Right cardiac atrium (tissue), 5 donors: ENCODE data around the gene KIF13A. TPM values are rescaled to one million over a fixed set of nuclear protein-coding genes. Genes with fewer than 3 reads are reported as not detected.

ENCODE experiments used
- ATAC-seq, 2 donors: fragments of 200-7000 bp; cut with Tn5 transposase; one replicate each; pipeline versions ENCODE4 v1.8.0 to v1.9.1; 2020; ENCODE audit warnings: moderate library complexity in 2 of 2, mild to moderate bottlenecking in 1 of 2
- DNase-seq, 3 donors: peaks; one replicate each; pipeline ENCODE4 v3.0.0-alpha.2; 2020
- H3K27ac ChIP-seq: one replicate; pipeline ENCODE4 v1.5.1; 2013; ENCODE audit warnings: mild to moderate bottlenecking, low read length, control low read depth, moderate library complexity
- H3K27me3 ChIP-seq: one replicate; pipeline ENCODE4 v1.6.1; 2013; ENCODE audit not compliant: control insufficient read depth, insufficient read depth
- H3K4me1 ChIP-seq: one replicate; pipeline ENCODE4 v1.6.1; 2013; ENCODE audit warnings: low read length; ENCODE audit not compliant: control insufficient read depth, insufficient read depth
- H3K4me3 ChIP-seq: one replicate; pipeline ENCODE4 v1.5.1; 2013; ENCODE audit warnings: low read length, control low read depth
- H3K9me3 ChIP-seq: one replicate; pipeline ENCODE4 v1.6.1; 2013; ENCODE audit warnings: low read length; ENCODE audit not compliant: control insufficient read depth
- WGBS: extraction: QIAGEN DNeasy Blood & Tissue Kit; methylation state at CpG from one replicate; pipeline ENCODE4 v1.1.7; 2013; 5-methylcytosine and 5-hydroxymethylcytosine counted together
- intact Hi-C, 4 donors: fragments of 100-400 bp; cut with DNase I; formaldehyde crosslinking; loops; one replicate each; pipeline versions ENCODE4 v1.11.0 to v1.14.0; 2022 to 2023
- polyA plus RNA-seq: library from polyadenylated mRNA; stranded (reverse); fragments of 200-250 nt; gene quantifications from one replicate; pipeline ENCODE4 v1.2.3, GENCODE V29; 2013
- total RNA-seq, 4 donors: library from RNA; stranded (reverse); fragmentation: NEBNext Ultra II Directional; extraction: Animal tissue kit (Norgen Biotek cat#: 25700); gene quantifications; one replicate each; pipeline ENCODE4 v1.2.1, GENCODE V29; 2021
- donor health status: healthy with polysubstance abuse.
- donor health status: DM: no; HTN: yes; CAD: no.
- donor health status: DM: no; HTN: no; CAD: no.
- donor health status: DM: no; HTN: yes; CAD: no; lungs with severe emphysema.
- donor health status: DM: yes; HTN: yes; CAD: no.

Gene KIF13A
- total and polyA plus RNA-seq, 5 donors = 27.2 to 79.6 (median 67.3) TPM

GRCh38 chr6:17998442-17998841 lies 11.0 kb upstream of the KIF13A start:
- DNase-seq (no peak), ATAC-seq (no peak)
- Histone ChIP-seq H3K27me3 (no peaks in the 10 kb centered on the region), H3K27ac (no peak overlapping the region), H3K4me3 (no peak overlapping the region), H3K4me1 (no peaks in the 10 kb centered on the region), H3K9me3 (no peaks in the 10 kb centered on the region)
- intact Hi-C loops = loop anchor here in 1 of 4 donors (10.0 kb wide), 1 partner anchor 126 kb away; the partner anchor contains the start of gene NHLRC1
- WGBS = 78% methylated on average over 1 of the region's 1 CpG

GRCh38 chr6:17998003-17998402 lies 10.6 kb upstream of the KIF13A start:
- Histone ChIP-seq H3K4me1 (no peaks in the 10 kb centered on the region), H3K9me3 (no peaks in the 10 kb centered on the region), H3K27ac (no peak overlapping the region), H3K4me3 (no peak overlapping the region), H3K27me3 (no peaks in the 10 kb centered on the region)
- WGBS = 82% methylated on average over 3 of the region's 3 CpGs
- no peak for DNase-seq
- intact Hi-C loops = loop anchor here in 1 of 4 donors (10.0 kb wide), 1 partner anchor 127 kb away; the partner anchor contains the start of gene NHLRC1
- no peak for ATAC-seq

DNA sequence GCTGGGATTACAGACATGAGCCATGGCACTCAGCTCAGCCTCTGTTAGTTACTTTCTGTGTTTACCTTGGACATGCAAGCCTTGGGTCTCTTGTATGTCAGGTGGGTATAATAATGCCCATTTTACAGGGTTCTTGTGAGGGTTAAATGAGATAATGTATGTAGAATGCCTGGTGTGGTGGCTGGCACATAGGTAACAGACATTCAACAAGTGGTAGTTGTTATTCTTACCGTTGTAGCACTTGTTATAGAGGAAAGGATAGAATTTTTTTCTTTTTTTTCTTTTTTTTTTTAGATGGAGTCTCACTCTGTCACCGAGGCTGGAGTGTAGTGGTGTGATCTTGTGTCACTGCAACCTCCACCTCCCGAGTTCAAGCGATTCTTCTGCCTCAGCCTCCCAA lies 8.0 kb upstream of the KIF13A start:
- Histone ChIP-seq H3K27me3 (no peaks in the 10 kb centered on the region), H3K4me3 (no peak overlapping the region), H3K27ac (no peak overlapping the region), H3K9me3 (no peaks in the 10 kb centered on the region), H3K4me1 (no peaks in the 10 kb centered on the region)
- WGBS = 93% methylated on average over 4 of the region's 4 CpGs
- no peak for DNase-seq
- intact Hi-C loops = loop anchor here in 1 of 4 donors (10.0 kb wide), 1 partner anchor 129 kb away; the partner anchor contains the start of gene NHLRC1
- ATAC-seq = no peak

DNA sequence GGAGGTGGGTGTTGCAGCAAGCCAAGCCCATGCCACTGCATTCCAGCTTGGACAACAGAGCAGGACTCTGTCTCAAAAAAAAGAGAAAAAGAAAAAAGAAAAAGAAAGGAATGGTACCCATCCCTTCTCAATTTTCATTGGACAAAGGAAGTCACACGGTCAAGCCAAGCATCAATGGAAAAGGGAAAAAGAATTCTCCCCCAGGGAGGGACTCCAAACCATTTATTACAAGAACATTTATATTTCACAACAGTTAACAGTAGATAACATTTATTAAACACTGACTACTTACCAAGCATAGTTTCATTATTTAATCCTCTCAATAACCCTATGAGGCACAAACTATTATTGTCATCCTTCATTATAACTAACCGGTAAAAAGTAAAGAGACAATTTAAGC lies 6.6 kb upstream of the KIF13A start:
- Histone ChIP-seq H3K4me1 (no peaks in the 10 kb centered on the region), H3K9me3 (no peaks in the 10 kb centered on the region), H3K27me3 (no peaks in the 10 kb centered on the region), H3K27ac (no peak overlapping the region), H3K4me3 (no peak overlapping the region)
- ATAC-seq = no peak
- DNase-seq = no peak
- intact Hi-C loops = loop anchor here in 1 of 4 donors (10.0 kb wide), 1 partner anchor 131 kb away; the partner anchor contains the start of gene NHLRC1
- WGBS = 81% methylated on average over 2 of the region's 2 CpGs

GRCh38 chr6:17988422-17988944 lies 1.0 kb upstream of the KIF13A start:
- 23% methylated on average over 20 of the region's 20 CpGs for WGBS
- peaks cover 2% of the 10 kb centered on the region for H3K4me1 ChIP-seq
- H3K27me3 ChIP-seq = no peaks in the 10 kb centered on the region
- intact Hi-C loops = loop anchor here (5.0 to 10.0 kb wide), 7 partner anchors 64 to 154 kb away; partner anchors contain the start of gene NHLRC1 (in 2 of the 4)
- peak overlapping the region; percentile 93 for H3K4me3 ChIP-seq
- ATAC-seq (peak; percentile 18 to 26), DNase-seq (no peak)
- no peaks in the 10 kb centered on the region for H3K9me3 ChIP-seq
- H3K27ac ChIP-seq = peak overlapping the region; percentile 92

DNA sequence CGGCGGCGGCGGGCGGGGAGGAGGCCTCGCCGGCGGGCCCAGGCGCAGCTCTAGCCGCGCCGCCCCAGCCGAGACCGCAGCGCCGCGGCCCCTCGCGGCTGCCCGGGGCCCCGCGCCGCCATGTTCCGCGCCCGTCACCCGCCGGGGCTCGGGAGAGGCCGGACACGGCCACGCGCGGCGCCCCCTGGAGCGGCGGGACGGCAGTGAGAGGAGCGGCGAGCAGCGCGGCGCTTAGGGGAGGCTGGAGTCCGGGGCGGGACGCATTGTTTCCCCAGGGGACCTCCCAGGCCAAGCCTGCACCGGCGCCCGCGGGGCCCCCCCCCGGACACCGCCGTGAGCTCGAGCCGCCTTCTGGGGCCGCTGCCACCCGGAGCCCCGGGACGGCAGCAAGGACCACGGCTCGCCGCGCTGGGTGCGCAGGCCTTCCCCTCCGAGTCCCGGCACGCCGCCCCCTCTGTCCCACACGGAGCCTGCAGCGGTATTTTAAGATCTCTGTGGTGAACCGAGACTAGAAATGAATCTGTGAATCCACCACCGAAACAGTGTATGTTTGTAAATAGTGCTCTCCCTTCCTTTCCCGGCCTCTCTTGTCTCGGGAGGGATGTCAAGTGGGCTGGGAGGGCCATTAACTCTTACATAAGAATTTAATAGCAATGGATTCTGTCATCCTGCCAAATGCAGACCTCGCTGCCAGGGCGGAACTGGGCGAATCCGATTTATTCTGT lies 424 bp upstream of the KIF13A start:
- ATAC-seq = peak; percentile 87 to 89
- DNase-seq = peak; percentile 79 to 91 (median 90)
- Histone ChIP-seq H3K27ac (peak overlapping the region; percentile 92), H3K27me3 (no peaks in the 10 kb centered on the region), H3K4me1 (peaks cover 6% of the 10 kb centered on the region), H3K9me3 (no peaks in the 10 kb centered on the region), H3K4me3 (peak overlapping the region; percentile 93)
- intact Hi-C loops = loop anchor here (5.0 to 10.0 kb wide), 7 partner anchors 63 to 153 kb away; partner anchors contain the start of gene NHLRC1 (in 2 of the 4)
- under 1% methylated on average over 78 of the region's 78 CpGs for WGBS

DNA sequence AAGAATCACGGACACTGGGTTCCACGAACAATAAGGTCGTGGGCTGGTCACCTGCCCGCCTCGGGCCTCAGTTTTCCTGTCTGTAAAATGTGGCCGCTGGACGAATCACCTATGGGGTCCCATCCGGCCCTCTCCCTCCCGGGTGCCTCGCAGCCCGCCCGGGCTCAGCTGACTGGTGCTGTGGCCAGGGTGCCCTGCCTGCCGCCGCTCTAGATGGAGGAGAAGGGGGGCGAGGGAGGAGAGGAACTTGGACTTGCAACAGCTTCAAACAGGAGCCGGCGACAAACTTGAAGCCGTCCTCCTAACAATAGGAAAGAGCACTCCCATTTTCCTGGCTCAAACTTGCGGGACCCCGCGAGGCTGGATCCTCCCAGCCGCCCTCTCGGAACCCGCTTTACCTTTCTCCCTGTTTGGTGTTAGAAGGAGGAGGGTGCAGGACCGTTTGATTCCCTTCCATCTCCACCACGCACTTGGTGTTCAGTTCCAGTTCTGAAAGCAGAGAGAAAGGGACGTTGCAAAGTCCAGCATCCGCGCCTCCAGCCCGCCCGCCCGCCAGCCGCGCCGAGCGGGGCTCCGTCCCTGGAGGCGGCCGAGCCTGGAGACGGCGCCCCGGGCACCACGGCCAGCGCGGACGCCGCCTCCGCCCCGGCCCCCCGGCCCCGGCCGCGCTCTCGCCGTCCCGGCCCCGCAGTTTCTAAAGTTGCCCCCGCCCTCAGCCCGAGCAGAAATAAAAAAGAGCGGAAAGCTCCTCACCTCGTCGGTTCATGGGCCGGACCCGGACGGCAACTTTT lies 584 bp downstream of the KIF13A start:
- ATAC-seq = peak; percentile 60 to 66
- under 1% methylated on average over 65 of the region's 65 CpGs for WGBS
- intact Hi-C loops = loop anchor here (5.0 to 10.0 kb wide), 7 partner anchors 62 to 152 kb away; partner anchors contain the start of gene NHLRC1 (in 2 of the 4)

DNA sequence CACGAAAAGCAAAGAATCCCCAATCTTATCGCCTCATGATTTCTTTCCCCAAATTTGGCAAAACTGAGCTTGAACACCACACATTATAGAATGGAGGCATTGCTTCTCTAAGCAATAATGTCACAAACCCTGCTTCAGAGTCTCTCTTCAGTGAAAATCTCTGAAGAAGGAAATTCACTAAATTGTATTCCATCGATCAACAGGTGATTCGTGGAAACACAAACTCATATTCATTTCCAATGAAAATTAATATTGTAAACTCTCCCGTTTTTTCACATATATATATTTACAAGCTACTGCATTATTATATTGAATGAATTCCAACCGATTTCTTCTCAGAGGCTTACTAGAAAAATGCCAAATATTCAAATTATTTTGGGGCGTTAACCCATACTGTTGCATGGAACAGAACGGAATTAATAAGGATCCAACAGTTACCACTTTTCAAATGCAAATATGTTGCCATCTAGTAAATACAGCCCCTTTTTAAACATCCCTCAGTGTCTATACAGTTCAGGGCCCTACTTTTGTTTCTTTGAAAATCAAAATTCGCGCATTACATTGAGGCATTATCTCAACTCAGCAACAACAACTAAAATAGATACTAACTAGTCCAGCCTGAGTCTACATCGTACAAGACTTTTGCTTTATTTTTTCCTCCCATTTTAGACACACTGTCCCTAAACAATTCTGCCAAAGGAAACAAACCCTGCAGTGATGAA lies 1.3 kb downstream of the KIF13A start:
- ATAC-seq = no peak
- intact Hi-C loops = loop anchor here (5.0 to 10.0 kb wide), 7 partner anchors 61 to 151 kb away; partner anchors contain the start of gene NHLRC1 (in 2 of the 4)
- Histone ChIP-seq H3K4me1 (peaks cover 6% of the 10 kb centered on the region), H3K9me3 (no peaks in the 10 kb centered on the region), H3K4me3 (peak overlapping the region; percentile 93), H3K27ac (peak overlapping the region; percentile 96), H3K27me3 (no peaks in the 10 kb centered on the region)
- no peak for DNase-seq
- WGBS = 19% methylated on average over 11 of the region's 11 CpGs

More for the DNA sequence above, 584 bp downstream of the KIF13A start:
- Histone ChIP-seq H3K9me3 (no peaks in the 10 kb centered on the region), H3K27me3 (no peaks in the 10 kb centered on the region), H3K4me3 (peak overlapping the region; percentile 93), H3K27ac (peak overlapping the region; percentile 96), H3K4me1 (peaks cover 6% of the 10 kb centered on the region)
- peak; percentile 70 to 86 (median 85) for DNase-seq

DNA sequence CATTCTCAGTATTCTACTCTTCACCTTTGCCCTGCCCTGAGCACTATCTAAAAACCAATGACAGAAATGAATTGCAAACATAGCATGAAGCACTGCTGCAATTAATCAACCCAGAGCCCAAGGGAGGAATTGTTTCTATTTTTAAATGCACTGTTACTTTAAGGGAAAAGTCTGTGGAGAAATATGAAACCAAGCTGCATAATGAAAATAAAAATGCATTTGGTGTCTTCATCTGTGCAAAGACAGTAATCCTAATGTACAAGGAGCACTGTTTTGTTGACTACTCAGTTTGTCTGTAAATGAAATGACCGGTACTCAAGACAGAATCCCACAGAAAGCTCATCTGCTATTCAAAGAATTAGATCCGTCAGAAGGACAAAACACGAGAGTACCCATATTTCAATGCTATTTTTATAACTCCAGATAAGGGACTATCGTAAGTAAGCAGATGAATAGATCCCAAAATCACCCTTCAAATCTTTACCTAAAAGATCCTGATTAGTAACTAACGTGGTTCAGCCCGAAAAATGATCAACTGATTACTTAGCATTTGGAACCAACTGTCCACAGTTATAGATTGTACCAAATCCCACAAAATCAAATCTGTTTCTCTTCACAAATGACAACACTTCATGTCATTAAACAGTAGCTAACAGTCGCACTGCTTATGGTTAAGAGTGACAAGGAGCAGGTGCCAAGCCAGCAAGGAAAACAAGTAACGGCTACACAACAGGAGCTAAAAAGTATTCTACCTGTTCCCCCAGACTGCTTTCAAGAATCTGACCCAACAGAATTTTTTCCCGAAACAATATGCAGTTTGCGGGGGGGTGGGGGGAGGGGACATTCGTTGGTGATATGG lies 2.4 kb downstream of the KIF13A start:
- H3K9me3 ChIP-seq = no peaks in the 10 kb centered on the region
- intact Hi-C loops = loop anchor here (5.0 to 10.0 kb wide), 7 partner anchors 60 to 150 kb away; partner anchors contain the start of gene NHLRC1 (in 2 of the 4)
- H3K27ac ChIP-seq = peak overlapping the region; percentile 61
- DNase-seq = no peak
- no peak for ATAC-seq
- WGBS = 8% methylated on average over 11 of the region's 11 CpGs
- peak overlapping the region; percentile 93 for H3K4me3 ChIP-seq
- H3K27me3 ChIP-seq = no peaks in the 10 kb centered on the region
- H3K4me1 ChIP-seq = peaks cover 6% of the 10 kb centered on the region
